ENCODE measurements around the gene PRSS3.
"Not testable (repeated sequence)": the region's sequence is repeated elsewhere in the genome, so short reads cannot be mapped to it uniquely, and the experiment has no call there.

Gene PRSS3

GRCh38 chr9:33795281-33795680 is at the start of gene PRSS3:
Gene PRSS3 (plus strand): TSS chr9:33795561. CDS start chr9:33795574, 13 bp downstream.
- DNase-seq, result no peak

DNA sequence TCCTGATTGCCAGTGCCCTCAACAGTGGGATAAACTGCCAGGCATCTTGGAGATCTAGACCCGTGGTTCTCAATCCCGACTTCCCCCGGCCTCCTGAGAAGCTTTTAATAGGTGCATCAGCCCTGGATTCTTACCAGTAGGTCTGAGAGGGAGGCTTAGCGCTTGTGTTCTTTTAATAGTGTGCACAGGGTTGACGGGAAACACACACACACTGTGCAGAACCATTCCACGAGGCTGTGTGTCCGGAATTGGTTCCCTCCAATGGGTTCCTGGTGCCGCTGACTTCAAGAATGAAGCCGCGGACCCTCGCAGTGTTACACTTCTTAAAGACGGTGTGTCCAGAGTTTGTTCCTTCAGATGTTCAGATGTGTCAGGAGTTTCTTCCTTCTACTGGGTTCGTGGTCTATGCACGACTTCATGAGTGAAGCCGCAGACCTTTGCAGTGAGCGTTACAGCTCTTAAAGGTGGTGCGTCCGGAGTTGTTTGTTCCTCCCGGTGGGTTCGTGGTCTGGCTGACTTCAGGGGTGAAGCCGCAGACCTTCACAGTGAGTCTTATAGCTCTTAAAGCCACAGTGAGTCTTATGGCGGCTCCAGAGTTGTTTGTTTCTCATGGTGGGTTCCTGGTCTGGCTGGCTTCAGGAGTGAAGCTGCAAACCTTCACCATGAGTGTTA is 46.6 kb upstream of the PRSS3 start:
- DNase-seq, result no peak

DNA sequence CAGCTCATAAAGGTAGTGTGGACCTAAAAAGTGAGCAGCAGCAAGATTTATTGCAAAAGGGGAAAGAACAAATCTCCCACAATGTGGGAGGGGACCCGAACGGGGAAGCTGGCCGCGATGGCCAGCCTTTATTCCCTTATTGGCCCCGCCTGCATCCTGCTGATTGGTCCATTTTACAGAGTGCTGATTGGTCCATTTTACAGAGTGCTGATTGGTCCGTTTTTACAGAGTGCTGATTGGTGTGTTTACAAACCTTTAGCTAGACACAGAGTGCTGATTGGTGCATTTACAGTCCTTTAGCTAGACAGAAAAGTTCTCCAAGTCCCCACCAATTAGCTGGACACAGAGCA is 46.1 kb upstream of the PRSS3 start:
- DNase-seq, result not testable (repeated sequence)

- DNase-seq, result peak in 1 of 14 donors; percentile 56
Measured at GRCh38 chr9:33750307-33750838, 45.0 kb upstream of the PRSS3 start.

- peak in 1 of 14 donors; percentile 63 for DNase-seq
Measured at GRCh38 chr9:33750839-33751339, 44.5 kb upstream of the PRSS3 start.

- DNase-seq, result peak in 1 of 14 donors; percentile 63
Measured at GRCh38 chr9:33751536-33752129, 43.7 kb upstream of the PRSS3 start.

GRCh38 chr9:33752130-33752637 is 43.2 kb upstream of the PRSS3 start:
- peak in 1 of 14 donors; percentile 34 for DNase-seq

- DNase-seq, result not testable (repeated sequence)
Measured at GRCh38 chr9:33752789-33753188, 42.6 kb upstream of the PRSS3 start.

- DNase-seq, result not testable (repeated sequence)
Measured at GRCh38 chr9:33759648-33760047, 35.7 kb upstream of the PRSS3 start.

- no peak for DNase-seq
Measured at GRCh38 chr9:33762343-33762742, 33.0 kb upstream of the PRSS3 start.

DNA sequence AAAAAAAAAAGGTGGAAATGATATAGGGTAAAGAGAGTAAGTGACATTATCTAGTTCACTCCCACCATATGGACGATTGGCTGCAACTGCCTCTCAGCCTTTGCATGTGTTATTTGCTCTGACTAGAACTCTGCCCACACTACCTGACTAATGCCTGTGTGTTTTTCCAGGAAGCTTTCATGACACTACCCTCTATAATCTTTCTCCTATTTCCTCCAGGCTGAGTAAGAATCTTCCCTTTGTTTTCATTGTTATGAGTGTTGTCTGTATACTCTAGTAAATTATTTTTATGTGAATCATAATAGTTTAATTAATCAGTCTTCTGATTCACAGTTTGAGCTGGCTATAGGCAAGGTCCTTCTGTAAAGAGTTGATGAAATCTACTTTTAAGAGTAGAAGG is 31.7 kb upstream of the PRSS3 start:
- not testable (repeated sequence) for DNase-seq

DNA sequence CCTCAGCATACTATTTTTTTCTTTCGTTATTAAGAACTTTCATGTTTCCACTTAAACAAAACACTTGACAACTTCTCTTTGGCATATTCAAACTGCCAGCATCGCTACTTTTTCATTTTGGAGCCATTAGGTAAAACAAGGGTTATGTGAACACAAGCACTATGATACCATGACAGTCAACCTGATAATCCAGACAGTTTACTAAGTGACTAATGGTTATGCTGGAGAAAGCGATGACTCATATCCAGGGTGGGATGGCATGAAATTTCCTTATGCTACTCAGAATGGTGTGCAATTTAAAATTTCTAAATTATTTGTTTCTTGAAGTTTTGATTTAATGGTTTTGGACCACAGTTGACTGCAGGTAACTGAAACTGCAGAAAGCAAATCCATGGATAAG is 29.9 kb upstream of the PRSS3 start:
- no peak for DNase-seq

GRCh38 chr9:33770156-33770880 is 25.0 kb upstream of the PRSS3 start:
- DNase-seq, result not testable (repeated sequence)

GRCh38 chr9:33773135-33773534 is 22.2 kb upstream of the PRSS3 start:
- DNase-seq, result peak in 1 of 14 donors; percentile 44

DNA sequence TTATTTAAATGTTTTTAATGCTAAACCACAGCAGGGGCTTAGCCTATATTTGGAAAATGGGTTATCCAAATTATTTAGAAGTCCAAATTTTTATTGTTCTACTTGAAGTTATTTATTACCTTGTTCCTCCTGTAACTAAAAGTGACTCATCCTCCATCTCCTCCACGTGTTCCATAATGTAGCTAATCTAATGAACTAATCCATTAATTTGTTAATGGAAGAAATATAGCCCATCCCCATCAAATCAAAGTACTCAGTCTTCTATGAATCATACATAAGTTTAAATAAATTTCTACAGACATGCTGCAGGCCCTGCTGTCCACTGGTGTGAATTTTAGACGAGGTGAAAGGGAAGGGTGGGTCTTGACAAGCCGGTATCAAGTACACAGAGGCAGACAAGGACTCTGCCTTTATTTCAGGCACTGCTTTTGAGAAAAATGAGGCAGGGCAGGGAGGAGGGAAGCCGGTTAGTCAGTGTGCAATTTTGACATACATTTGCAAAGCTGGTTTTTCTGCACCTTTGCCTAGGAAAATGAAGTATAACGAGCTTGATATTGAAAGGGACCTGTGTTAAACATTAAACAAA is 21.2 kb upstream of the PRSS3 start:
- not testable (repeated sequence) for DNase-seq

DNA sequence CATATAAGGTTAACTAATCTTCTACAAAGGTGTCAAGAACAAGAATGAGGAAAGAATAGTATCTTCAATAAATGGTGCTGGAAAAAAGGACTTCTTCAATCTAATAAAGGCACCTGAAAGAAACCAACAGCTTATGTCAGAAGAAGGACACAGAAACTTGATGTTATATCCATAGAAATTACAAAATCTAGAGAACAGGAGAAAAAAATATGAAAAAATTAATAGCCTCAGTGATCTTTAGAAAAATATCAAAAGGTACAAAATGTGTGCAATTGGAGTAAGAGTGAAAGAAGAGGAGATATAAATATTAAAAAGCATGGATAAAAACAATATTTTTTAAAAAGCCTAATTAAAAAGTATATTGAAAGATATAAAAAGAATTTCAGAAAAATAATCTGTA is 18.8 kb upstream of the PRSS3 start:
- no peak for DNase-seq

DNA sequence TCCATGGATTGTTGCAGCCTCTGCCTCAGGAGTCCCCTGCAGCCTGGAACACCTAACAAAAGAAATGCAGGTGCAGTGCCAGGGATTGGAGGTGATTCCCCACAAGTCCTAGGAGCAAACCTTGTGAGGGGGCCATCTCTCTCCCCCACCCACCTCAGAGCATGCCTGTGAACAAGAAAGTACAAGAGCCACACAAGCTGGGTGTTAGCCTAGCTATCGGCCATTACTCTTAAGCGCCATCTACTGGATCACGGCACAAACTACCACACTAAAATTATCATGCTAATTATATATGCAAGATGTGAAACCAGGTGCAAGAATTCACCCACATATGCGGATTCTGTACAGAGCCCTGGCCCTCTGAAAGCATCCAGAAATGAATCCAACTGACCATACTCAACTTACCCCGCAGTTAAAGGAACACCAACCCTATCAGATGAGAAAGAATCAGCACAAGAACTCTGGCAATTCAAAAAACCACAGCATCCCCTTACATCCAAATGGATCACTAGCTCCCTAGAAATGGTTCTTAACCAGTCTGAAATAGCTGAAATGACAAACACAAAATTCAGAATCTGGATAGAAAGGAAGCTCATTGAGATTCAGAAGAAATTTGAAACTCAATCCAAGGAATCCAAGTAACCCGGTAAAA is 16.5 kb upstream of the PRSS3 start:
- peak in 4 of 14 donors; percentile 5 to 53 (median 9) for DNase-seq

DNA sequence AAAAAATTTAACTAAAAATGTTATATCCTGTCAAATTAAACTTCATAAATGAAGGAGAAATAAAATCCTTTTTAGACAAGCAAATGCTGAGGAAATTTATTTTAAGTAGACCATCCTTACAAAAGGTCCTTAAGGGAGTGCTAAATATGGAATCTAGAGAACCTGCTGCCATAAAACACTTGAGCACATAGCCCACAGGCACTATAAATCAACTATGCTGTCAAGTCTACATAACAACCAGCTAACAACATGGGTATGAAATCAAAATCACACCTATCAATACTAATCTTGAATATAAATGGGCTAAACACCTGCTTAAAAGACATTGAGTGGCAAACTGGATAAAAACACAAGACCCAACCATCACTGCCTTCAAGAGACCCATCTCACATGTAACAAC is 15.1 kb upstream of the PRSS3 start:
- DNase-seq, result no peak

DNA sequence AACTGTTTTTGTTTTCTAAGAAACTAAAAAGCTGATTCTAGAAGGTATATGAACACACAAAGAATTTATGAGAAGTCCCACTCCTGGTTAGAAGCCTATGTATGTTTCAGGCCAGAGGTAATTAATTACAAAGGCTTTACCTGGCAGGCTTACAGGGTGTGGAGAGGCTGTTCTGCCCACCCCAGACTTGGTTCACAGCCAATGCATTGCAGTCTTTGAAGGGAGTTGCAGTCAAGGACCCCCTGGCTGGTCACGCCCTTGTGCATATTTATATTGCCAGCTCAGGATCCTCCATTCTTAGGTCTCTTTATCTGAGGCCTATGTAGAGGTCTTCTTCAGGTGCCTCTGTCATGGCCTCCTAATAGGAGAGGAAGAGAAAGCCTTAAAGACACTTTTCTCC is 13.6 kb upstream of the PRSS3 start:
- no peak for DNase-seq

GRCh38 chr9:33782395-33783152 is 12.8 kb upstream of the PRSS3 start:
- no peak for DNase-seq

DNA sequence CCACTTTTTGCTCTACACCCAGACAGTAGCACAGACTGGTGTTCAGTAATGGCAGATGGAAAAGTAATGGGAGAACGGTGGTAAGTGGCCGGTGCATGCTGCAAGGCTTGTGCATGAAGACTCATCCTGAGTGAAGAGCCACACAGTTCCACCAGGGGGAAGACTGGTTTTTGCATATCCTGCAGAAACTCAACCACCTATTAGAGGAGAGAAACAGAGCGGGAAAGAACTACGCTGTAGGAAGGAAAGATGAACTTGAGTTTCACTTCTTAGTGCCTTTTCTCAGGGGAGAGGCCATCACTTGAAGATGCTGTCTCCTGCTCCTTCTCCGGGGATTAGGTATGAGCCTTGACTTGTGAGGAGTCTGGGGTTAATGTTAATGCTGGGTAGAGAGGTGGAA is 9.4 kb upstream of the PRSS3 start:
- DNase-seq, result no peak
